GM12892 (cell line): Measurements from ENCODE around the gene DND1.

Source experiments
- POLR2A ChIP-seq: IDR thresholded peaks from 2 replicates; pipeline ENCODE4 v1.6.1; 2011; ENCODE audit warnings: low read depth, low read length, control low read depth
- POLR2AphosphoS5 ChIP-seq: IDR thresholded peaks from 2 replicates; pipeline ENCODE4 v1.6.1; 2011; ENCODE audit warnings: low read depth, low read length, control low read depth

DNA sequence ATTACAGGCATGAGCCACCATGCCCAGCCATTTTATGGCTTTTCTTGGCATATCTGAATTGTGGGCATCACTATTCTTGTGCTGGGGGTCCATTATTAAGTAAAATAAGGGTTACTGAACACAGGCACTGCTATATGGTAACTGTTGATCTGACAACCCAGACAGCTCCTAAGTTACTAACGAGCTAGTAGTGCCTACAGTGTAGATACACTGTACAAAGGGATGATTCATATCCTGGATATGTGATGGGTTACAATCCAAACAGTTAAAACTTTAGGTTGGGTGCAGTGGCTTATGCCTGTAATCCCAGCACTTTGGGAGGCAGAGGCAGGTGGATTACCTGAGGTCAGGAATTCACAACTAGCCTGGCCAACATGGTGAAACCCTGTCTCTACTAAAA is 44.7 kb downstream of the DND1 start:
- TF ChIP-seq POLR2A = no peak
- TF ChIP-seq POLR2AphosphoS5 = no peak
